Limb (tissue), 2 donors: ENCODE results near the gene CENPA.
A peak's percentile ranks its signal among the peaks of the same experiment; 100 is the strongest.
"Not testable (repeated sequence)": the region's sequence is repeated elsewhere in the genome, so short reads cannot be mapped to it uniquely, and the experiment has no call there.

Source experiments
- DNase-seq, 2 donors: peaks; one replicate each; pipeline ENCODE4 v3.0.0-alpha.2; 2016; ENCODE audit errors: extremely low spot score in 2 of 2

The CENPA gene

DNA sequence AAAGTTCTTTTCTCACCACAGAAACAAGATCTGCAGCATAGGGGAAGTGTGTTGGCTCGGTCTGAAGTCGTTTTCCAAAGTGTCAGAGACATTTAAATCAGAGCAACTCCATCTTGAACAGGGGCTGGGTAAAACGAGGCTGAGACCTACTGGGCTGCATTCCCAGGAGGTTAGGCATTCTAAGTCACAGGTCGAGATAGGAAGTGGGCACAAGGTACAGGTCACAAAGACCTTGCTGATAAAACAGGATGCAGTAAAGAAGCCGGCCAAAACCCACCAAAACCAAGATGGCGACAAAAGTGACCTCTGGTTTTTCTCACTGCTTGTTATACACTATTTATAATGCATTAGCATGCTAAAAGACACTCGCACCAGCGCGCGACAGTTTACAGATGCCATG lies 24.9 kb upstream of the CENPA start:
- not testable (repeated sequence) for DNase-seq

DNA sequence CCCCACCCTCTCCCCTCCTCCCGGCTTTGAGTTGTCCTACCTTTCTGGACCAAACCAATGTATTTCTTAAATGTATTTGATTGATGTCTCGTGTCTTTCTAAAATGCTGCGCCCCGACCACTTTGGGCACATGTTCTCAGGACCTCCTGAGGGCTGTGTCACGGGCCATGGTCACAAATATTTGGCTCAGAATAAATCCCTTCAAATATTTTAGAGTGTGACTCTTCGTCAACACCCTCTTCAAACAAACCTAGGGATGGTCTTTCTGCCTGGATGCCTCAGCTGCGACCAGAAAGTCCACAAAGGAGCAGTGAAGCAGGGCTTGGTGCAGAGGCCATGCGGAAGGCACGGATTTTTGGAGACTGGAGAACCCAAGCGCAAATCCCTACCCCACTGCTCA lies 22.8 kb upstream of the CENPA start:
- DNase-seq: no peak

DNA sequence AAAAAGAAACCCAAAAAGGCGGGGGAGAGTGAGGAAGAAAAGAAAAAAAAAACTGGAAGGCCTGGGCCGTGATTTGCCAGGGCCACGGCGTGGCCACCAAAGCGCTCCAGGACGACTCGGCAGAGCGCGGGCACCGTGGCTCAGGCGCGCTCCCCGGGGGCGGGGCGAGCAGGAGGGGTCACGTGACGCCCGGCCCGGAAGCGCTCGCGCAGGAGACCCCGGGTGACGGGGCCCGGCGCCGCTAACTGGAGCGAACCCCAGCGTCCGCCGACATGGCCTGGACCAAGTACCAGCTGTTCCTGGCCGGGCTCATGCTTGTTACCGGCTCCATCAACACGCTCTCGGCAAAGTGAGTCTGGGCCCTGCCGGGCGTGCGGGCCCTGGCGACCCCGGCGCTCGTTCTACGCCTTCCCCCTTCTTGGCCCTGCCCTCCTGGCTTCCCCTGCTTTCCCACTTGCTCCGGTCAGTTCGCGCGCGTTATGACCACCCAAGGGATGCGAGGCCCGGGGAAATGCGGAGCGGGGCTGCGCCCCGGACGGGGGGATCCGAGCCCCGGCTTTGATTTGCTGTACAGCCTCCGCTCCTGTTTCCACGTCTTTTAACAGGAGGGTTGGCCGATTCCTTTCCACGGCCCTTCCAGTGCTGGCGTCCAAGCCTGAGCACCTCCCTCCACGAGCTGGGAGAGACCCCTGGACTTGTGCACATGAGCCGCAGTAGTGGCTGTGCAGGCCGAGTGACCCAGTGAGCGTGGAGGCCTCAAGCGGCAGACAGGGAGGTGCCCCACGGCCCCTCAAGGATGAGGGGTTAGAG lies 21.6 kb upstream of the CENPA start, which contains the start of gene SLC35F6:
Gene SLC35F6, plus strand, starts transcription at position 207 of the 810 bp plus-strand sequence. Its CDS starts 66 bp downstream, at position 273.
- DNase-seq: peak; percentile 72 to 90

DNA sequence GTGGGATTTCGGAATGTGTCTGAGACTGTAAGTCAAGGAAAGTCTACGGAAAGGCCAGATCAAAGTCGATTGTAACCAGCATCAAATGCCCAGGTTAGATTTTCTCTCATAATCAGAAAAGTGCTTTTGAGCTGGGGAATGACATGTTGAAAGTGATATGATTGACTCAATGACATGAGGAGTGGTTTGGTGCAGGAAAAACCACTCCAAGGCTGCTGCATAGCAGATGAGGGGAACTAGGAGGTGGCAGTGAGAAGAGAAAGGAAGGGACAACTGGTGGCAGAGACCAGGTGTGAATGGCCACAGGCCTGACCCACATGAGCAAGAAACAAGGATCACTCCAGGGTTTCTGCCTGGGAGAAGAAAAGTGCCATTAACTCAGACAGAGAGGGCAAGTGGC lies 20.9 kb upstream of the CENPA start:
- DNase-seq: peak in 1 of 2 donors; percentile 16

DNA sequence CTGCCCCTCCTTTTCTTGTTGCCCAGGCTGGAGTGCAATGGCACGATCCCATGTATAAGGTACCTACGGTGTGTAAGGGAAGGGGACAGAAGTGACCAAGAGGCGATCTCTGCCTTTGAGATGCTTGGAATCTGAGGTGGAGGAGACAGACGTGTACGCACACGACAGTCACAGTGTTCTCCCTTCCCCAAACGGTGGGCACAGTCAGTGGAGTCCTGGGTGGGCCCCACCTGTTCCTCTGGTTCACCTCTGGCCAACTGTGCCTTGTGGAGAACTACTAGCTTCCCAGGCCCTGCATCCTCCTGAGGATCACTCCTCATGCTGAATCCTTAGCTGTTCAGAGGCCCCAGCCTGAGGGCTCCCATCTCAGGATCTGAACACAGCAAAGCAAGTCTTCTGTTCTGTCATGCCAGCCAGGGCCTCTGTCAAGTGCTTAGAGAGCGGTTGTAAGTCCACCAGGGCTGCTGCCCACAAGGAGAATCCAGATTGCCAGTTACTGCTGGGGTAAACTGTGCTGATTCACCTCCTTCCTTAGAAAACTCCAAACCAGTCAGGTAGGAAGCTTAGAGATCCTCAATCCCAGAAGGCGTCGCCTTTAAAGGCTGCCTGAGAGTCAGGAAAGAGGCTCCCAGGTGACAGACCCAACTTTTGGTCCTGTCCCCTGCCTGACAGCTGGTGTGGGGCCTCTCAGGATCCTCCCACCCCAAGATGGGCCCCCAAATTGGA lies 20.2 kb upstream of the CENPA start:
- DNase-seq: peak in 1 of 2 donors; percentile 21

DNA sequence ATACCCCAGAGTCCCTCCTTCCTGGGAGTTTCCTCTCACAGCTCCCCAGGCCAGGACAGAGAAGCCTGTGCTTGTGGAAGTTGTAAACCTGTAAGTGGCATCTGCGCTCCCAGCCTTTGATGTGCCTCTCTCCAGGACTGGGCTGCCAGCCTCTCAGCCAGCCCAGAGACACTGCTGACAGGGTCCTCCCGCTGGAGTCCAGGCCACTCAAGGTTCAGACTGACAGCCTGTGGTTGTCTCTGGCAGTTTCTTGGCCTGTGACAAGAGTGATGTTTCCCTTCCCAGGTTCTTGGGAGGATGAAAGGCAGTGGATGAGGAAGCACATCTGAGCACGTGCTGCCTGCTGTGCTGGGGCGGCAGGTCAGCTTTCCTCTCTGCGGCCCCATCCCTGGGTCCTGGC lies 18.7 kb upstream of the CENPA start:
- DNase-seq: peak in 1 of 2 donors; percentile 21

DNA sequence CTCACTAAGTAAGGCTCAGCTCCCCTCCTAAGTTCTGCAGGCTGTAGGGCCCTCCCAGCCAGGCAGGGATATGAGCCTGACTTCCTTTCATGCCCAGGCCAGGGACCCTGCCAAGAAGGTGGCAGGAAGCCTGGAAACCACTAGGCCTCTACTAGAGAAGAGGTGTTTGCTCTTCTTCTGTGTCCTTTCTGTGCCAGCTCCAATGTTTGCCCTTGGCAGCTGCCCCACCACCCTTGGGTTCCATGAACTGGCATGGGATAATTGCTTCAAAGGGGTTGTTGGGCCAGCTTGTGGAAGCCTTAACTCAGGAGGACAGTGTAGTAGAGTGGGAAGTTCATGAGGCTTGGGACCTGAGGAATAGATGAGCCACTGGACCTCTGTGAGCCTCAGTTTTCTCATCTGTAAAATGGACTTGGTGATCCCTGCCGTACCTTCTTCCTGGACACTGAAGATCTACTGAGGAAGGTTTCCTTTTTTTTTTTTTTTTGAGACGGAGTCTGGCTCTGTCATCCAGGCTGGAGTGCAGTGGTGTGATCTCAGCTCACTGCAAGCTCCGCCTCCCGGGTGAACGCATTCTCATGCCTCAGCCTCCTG lies 17.9 kb upstream of the CENPA start:
- peak in 1 of 2 donors; percentile 15 for DNase-seq

DNA sequence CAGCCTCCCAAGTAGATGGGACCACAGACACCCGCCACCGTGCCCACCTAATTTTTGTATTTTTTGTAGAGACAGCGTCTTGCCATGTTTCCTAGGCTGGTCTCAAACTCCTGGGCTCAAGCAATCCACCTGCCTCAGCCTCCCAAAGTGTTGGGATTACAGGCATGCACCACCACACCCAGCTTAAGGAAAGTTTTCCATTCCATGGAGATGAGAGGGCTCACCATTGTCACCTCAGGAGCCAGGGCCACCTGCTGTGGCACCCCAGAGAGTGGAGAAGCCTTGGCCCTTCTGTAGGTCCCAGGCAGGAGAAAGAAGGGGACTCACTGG lies 17.1 kb upstream of the CENPA start:
- DNase-seq: no peak

DNA sequence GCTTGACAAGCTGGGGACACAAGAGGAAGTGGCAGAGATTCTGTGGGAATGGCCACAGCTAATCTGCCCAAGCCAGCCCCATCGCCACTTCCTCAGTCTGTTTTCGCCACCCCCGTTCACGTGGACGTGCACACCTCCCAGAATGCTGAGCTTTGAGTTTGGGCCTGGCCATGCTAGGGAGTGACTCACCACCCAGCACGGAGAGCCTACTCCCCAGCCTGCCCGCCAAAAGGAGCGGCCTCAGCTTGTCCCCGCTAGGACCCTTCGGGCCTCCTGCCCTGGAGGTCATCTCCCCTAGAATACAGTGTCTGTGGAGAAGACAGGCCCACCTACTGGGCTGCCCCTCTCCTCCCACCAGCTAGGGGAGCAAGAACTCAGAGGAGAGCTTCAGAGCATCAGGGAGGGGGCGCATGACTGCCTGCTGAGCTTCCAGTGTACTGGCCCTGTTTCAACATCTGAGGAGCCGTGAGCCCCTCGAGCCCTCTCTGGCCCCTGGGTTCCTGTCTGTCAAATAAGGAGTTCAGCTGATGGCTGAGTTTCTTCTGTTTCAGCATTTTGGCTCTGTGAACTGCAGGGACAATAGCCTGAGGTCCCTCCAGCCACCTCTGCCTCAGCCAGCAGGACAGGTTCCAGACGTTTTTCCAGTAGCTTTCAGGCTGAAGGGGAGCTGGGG lies 16.6 kb upstream of the CENPA start:
- DNase-seq: peak in 1 of 2 donors; percentile 18

DNA sequence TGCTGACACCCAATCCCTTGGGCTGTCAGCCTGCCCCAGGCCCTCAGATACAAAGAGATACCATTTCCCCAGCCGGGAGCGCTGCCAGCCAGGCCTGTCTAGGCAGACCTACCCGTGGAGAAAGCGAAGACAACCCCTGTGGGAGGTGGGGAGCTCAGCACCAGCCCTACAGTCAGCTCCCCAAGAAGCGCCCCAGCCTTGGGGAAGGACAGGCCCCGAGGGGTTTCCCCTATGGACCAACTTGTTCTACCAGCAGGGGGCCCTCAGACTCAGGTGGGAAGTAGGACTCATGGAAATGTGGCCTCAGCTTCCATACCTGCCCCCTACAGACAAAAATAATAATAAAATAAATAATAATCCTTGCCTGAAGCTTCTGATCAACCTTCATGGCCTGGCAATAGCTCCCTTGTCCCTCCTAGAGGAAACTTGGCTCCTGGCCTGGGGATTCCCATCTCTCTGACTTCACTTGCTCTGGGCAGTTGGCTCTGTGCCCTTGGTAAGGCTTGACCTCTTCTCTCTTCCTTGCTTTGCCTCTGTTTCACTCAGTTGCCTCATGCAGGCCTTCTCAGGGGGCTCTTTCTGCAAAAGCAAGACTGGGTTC lies 14.8 kb upstream of the CENPA start:
- DNase-seq: no peak

DNA sequence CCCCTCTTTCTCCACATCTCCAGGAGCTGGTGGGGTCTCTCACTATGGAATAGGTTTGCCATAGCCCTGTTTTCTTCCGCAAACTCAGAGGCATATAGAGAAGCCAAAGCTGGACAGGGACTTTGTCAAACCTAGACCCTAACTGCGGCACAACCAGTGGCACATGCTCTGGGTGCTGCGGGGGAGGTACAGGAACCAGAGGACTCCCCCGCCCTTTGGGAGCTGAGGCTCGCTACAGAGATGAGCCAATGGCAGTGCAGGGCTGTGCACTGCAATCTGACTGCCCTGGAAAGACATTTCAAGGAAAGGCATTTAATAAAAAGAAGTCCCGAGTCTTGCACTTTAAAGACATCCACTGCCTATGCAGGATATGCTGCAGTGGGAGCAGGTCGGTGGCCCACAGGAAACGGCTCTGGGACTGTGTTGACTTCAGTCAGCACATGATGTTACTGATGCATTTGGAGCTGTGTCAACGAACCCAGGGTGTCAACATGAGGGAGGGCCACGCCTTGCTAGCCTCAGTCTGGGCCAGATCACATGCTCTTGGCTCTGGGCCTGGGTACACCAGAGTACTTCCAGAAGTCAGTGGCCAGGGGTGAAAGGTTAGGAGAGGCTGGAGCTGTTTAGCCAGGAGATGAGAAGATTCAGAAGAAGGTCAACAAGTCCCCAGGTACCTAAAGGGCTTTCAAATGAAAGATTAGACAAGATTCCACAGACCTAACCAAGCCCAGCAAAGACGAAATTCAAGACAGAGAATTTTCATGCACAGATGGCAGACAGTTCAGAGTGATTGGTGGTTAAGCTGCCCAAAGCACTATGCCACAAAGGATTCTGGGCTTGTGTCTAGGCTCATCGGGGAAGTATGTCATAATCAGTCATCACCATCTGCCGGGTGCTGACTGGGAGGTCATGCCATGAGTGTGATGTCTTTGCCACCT lies 13.5 kb upstream of the CENPA start:
- DNase-seq: peak in 1 of 2 donors; percentile 12

DNA sequence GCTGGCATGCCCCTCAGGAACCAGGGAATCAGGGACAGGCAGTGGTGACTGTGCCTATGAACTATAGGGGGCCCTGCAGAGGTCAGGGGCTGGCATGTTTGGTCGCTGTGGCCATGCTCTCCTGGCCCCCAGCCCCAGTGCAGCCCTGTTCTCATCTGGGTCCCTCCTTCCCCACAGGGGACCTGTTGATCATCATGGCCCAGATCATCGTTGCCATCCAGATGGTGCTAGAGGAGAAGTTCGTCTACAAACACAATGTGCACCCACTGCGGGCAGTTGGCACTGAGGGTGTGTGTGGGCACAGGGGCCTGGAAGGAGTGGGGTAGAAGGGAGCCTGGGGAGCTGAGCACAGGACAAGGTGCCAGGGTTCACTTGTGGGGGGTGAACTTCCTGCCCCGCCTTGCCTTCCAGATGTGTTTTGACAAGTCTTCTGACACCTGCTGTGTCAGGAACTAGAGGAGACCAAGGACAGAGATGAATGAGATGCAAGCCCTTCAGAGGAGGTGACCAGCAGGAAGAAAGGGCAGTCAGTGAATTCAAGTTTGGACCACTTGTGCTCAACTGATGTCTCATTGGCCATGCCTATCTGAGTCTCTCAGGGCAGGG lies 9.6 kb upstream of the CENPA start:
- DNase-seq: no peak

DNA sequence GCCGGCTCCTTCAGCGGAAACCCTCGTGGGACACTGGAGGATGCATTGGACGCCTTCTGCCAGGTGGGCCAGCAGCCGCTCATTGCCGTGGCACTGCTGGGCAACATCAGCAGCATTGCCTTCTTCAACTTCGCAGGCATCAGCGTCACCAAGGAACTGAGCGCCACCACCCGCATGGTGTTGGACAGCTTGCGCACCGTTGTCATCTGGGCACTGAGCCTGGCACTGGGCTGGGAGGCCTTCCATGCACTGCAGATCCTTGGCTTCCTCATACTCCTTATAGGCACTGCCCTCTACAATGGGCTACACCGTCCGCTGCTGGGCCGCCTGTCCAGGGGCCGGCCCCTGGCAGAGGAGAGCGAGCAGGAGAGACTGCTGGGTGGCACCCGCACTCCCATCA lies 7.8 kb upstream of the CENPA start:
- DNase-seq: no peak

DNA sequence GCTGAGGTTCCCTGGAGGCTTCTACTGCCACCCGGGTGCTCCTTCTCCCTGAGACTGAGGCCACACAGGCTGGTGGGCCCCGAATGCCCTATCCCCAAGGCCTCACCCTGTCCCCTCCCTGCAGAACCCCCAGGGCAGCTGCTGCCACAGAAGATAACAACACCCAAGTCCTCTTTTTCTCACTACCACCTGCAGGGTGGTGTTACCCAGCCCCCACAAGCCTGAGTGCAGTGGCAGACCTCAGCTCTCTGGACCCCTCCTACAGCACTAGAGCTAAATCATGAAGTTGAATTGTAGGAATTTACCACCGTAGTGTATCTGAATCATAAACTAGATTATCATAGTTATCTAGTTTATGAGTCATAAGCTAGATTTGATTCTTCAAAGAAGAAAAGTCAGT lies 7.3 kb upstream of the CENPA start:
- no peak for DNase-seq

DNA sequence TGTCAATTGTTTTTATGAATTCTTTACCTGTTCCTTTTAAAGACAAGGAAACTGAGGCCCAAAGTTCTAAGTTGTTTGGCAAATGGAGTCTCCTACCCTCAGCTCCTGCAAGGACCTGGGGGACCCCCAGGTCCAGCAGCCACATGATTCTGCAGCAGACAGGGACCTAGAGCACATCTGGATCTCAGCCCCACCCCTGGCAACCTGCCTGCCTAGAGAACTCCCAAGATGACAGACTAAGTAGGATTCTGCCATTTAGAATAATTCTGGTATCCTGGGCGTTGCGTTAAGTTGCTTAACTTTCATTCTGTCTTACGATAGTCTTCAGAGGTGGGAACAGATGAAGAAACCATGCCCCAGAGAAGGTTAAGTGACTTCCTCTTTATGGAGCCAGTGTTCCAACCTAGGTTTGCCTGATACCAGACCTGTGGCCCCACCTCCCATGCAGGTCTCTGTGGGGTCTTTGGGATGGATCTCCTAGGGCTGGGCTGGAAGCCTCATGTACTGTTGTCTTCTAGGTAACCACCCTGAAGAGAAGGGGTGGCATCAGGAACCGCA lies 5.6 kb upstream of the CENPA start:
- no peak for DNase-seq

DNA sequence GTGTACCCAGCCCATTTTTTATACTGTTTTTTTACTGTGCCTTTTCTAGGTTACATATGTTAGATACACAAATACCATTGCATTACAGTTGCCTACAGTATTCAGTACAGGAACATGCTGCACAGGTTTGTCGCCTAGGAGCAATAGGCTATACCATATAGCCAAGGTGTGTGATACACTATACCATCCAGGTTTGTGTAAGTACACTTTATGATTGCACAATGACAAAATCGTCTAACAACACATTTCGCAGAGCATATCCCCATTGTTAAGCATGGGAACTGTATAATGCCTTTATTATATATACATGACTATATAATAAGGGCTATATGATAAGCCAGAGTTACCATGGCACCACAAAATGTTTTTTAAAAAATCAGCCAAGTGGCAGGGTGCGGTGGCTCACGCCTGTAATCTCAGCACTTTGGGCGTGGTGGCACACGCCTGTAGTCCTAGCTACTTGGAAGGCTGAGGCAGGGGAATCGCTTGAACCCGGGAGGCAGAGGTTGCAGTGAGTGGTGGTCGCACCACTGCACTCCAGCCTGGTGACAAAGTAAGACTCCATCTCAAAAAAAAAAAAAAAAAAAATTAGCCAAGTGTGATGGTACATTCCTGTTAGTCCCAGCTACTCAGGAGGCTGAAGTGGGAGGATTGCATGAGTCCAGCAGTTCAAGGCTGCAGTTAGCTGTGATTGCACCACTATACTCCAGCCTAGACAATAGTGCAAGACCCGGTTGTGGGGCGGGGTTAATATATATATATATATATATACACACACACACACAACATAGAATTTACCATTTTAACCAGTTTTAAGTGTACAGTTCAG lies 2.8 kb upstream of the CENPA start:
- no peak for DNase-seq

DNA sequence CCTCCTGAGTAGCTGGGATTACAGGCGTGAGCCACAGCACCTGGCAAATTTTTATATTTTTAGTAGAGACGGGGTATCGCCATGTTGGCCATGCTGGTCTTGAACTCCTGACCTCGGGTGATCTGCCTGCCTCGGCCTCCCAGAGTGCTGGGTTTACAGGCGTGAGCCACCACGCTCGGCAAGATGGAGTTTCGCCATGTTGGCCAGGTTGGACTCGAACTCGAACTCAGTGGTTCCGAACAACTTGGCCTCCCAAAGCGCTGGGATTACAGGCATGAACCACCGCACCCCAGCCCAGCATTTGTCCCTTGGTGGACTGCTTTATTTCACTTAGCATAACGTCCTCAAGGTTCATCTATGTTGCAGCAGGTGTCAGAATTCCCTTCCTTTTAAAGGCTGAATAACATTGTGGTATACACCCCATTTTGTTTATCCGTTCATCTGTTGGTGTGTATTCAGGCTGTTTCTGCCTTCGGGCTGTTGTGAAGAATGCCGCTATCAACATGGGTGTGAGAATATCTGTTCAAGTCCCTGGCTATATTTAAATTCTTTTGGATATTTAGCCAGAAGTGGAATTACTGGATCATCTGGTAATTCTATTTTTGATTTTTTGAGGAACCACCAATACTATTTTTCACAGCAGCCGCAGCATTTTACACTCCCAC lies 1.2 kb upstream of the CENPA start:
- no peak for DNase-seq
